Measurements from ENCODE around the gene EGR4.

Gene EGR4

DNA sequence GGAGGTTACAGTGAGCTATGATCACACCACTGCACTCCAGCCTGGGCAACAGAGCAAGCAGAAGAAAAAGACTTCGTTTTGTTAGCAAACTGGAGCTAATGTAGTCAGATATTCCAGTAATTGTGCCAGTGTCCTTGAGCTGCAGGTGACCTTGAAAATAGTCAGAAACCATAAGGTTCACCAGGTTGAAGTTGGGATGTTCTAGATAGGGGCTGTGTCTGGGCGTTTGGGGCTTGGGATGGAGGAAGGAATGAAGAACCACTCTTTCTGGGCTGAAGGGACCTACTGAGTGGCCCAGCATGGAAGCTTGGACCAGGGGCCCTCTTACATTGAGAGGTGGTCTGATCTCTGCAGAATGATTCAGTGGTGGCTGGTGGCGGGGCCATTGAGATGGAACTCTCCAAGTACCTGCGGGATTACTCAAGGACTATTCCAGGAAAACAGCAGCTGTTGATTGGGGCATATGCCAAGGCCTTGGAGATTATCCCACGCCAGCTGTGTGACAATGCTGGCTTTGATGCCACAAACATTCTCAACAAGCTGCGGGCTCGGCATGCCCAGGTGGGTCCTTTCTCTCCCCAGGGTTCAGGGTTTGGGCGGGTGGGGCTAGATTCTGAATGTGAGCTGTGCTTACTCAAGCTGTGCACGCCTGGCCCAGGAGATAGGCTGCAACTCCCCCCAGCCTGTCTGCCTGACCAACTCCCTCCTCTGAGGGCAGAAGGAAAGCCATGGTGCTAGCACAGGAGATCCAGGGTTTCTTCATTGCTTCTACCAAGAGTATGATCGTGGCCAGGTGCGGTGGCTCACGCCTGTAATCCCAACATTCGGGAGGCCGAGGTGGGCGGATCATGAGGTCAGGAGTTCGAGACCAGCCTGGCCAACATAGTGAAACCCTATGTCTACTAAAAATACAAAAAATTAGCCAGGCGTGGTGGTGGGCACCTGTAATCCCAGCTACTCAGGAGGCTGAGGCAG lies 42.2 kb downstream of the EGR4 start:
- DNase-seq (ENCODE audit: extremely low read depth in 1 of 2, low read depth in 1 of 2): no peak

- DNase-seq (ENCODE audit: extremely low read depth in 1 of 2, low read depth in 1 of 2): no peak
These were observed 43.7 kb downstream of the EGR4 start for GRCh38 chr2:73249636-73250035.

DNA sequence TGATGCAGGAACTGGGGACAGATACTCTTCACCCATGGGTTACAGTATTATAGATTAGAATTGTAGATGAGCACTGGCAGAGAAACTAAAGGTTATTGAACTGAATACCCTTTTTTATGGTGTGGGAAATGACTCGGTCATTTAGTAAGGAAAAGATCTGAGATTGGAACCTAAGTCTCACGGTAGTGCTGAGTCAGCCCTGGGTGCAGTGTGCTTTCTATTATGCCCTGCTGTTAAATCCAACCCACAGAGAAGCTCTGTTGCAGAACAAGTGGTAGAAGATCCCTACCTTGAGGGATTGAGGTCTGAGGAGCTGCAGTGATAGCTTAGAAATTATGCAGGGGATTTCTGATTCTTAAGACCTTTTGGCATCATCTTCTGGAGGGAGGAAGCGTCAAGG lies 46.5 kb downstream of the EGR4 start:
- no peak for DNase-seq (ENCODE audit: extremely low read depth in 1 of 2, low read depth in 1 of 2)

GRCh38 chr2:73244580-73244979 lies 48.8 kb downstream of the EGR4 start:
- DNase-seq (ENCODE audit: extremely low read depth in 1 of 2, low read depth in 1 of 2): no peak

GRCh38 chr2:73243884-73244570 lies 49.3 kb downstream of the EGR4 start:
- no peak for DNase-seq (ENCODE audit: extremely low read depth in 1 of 2, low read depth in 1 of 2)

Measured in stimulated activated CD8-positive, alpha-beta memory T cell treated with anti-CD3 and anti-CD28 coated beads, Interleukin-7, amount 100 ng/mL, for 48 hours (primary cell).